Caco-2 (cell line): ENCODE measurements around the gene SPINK4. TPM values are rescaled to one million over a fixed set of nuclear protein-coding genes. Genes with fewer than 3 reads are reported as not detected.

ENCODE experiments used
- BruUV-seq: library from RNA; stranded (reverse); fragments of 400-500 nt; replicated peaks from 2 replicates; lab custom pipeline; 2021; lab: Mats Ljungman, UMichigan
- CTCF ChIA-PET: fragments of 300-600 bp; sonication (Branson Sonifier 250); formaldehyde crosslinking; loops from one replicate; lab custom pipeline; 2022; ENCODE audit warnings: antibody characterized with exemption; lab: Charles Lee
- POLR2A ChIA-PET: fragments of 300-600 bp; sonication (Branson Sonifier 250); formaldehyde crosslinking; loops from one replicate; lab custom pipeline; 2022; ENCODE audit warnings: antibody characterized with exemption; lab: Charles Lee
- DNase-seq, 2 experiments: peaks; one replicate each; pipeline versions ENCODE4 v3.0.0 to v3.0.0-alpha.2; 2020 to 2022
- H3K27me3 ChIP-seq: replicated peaks from 2 replicates; pipeline ENCODE4 v1.6.0; 2011; ENCODE audit warnings: low read length; ENCODE audit not compliant: control insufficient read depth, insufficient read depth
- H3K36me3 ChIP-seq: 2 replicates; pipeline ENCODE4 v1.5.1; 2011; ENCODE audit warnings: low read length; ENCODE audit not compliant: control insufficient read depth, insufficient read depth
- H3K4me1 ChIP-seq: fragments of 250-450 bp; sonication (Bioruptor Pico); 2 replicates; pipeline ENCODE4 v1.5.1; 2020; ENCODE audit warnings: mild to moderate bottlenecking
- H3K4me3 ChIP-seq: 2 replicates; pipeline ENCODE4 v1.5.1; 2011; ENCODE audit warnings: low read depth, mild to moderate bottlenecking, control low read depth, low read length
- H3K9me3 ChIP-seq: fragments of 250-450 bp; sonication (Bioruptor Pico); 2 replicates; pipeline ENCODE4 v1.5.1; 2020; ENCODE audit warnings: mild to moderate bottlenecking, moderate library complexity
- H3K27ac Mint-ChIP-seq: one replicate; pipeline ENCODE4 v1.8.0; 2022; ENCODE audit warnings: mixed read lengths; ENCODE audit not compliant: unreplicated experiment
- H3K27me3 Mint-ChIP-seq: one replicate; pipeline ENCODE4 v1.8.0; 2022; ENCODE audit warnings: mixed read lengths; ENCODE audit not compliant: insufficient read depth, unreplicated experiment
- H3K36me3 Mint-ChIP-seq: one replicate; pipeline ENCODE4 v1.8.0; 2022; ENCODE audit warnings: mild to moderate bottlenecking, mixed read lengths; ENCODE audit not compliant: insufficient read depth, unreplicated experiment
- H3K4me1 Mint-ChIP-seq: one replicate; pipeline ENCODE4 v1.8.0; 2022; ENCODE audit warnings: low read depth, mixed read lengths; ENCODE audit not compliant: unreplicated experiment
- H3K4me3 Mint-ChIP-seq: one replicate; pipeline ENCODE4 v1.8.0; 2022; ENCODE audit warnings: mild to moderate bottlenecking, moderate library complexity, mixed read lengths; ENCODE audit not compliant: unreplicated experiment
- H3K9me3 Mint-ChIP-seq: one replicate; pipeline ENCODE4 v1.8.0; 2022; ENCODE audit warnings: mixed read lengths; ENCODE audit not compliant: unreplicated experiment
- CTCF ChIP-seq, 2 experiments: fragments of 200-600 bp in 1 of 2; IDR thresholded peaks; 1 replicate in 1 of 2; 2 replicates in 1 of 2; pipeline versions ENCODE4 v1.5.1 to v1.8.0; 2011 to 2022; ENCODE audit warnings: antibody characterized with exemption in 1 of 2, control low read depth in 1 of 2, inconsistent platforms in 1 of 2, low read depth in 1 of 2, low read length in 1 of 2, mild to moderate bottlenecking in 1 of 2, moderate library complexity in 1 of 2; ENCODE audit not compliant: insufficient read depth in 1 of 2, severe bottlenecking in 1 of 2, unreplicated experiment in 1 of 2
- intact Hi-C: fragments of 100-400 bp; cut with micrococcal nuclease; formaldehyde crosslinking; loops from one replicate; pipeline ENCODE4 v1.10.0; 2022; ENCODE audit not compliant: unreplicated experiment
- total RNA-seq: library from RNA; stranded (reverse); gene quantifications from 2 replicates; pipeline ENCODE4 v1.2.3, GENCODE V29; 2022

SPINK4 gene
- total RNA-seq, 1 experiment from 2014 or later, result 2.1 TPM

GRCh38 chr9:33196736-33197135, 43.2 kb upstream of the SPINK4 start:
- Histone ChIP-seq H3K9me3 (no peaks in the 10 kb centered on the region), H3K4me1 (no peaks in the 10 kb centered on the region), H3K4me3 (no peak overlapping the region), H3K27me3 (no peaks in the 10 kb centered on the region), H3K36me3 (no peaks in the 10 kb centered on the region)
- intact Hi-C loops, result no loop called here
- Mint-ChIP-seq H3K4me1 (no peaks in the 10 kb centered on the region), H3K27ac (no peak overlapping the region), H3K36me3 (no peaks in the 10 kb centered on the region), H3K27me3 (no peaks in the 10 kb centered on the region), H3K9me3 (no peaks in the 10 kb centered on the region), H3K4me3 (no peak overlapping the region)
- ChIA-PET CTCF (no interaction called here), POLR2A (no interaction called here)
- no peak for TF ChIP-seq CTCF (IDR thresholded peaks at IDR 0.05; ENCODE audit: insufficient read depth in 1 of 2, low read depth in 1 of 2, low read length in 1 of 2, severe bottlenecking in 1 of 2, unreplicated experiment in 1 of 2)
- no peak for DNase-seq
- no TSS peak for BruUV-seq

- Histone ChIP-seq H3K9me3 (no peaks in the 10 kb centered on the region), H3K27me3 (no peaks in the 10 kb centered on the region), H3K4me1 (no peaks in the 10 kb centered on the region), H3K36me3 (no peaks in the 10 kb centered on the region), H3K4me3 (no peak overlapping the region)
- ChIA-PET CTCF (no interaction called here), POLR2A (no interaction called here)
- Mint-ChIP-seq H3K27me3 (no peaks in the 10 kb centered on the region), H3K36me3 (no peaks in the 10 kb centered on the region), H3K9me3 (no peaks in the 10 kb centered on the region), H3K27ac (no peak overlapping the region), H3K4me1 (no peaks in the 10 kb centered on the region), H3K4me3 (no peak overlapping the region)
- no peak for TF ChIP-seq CTCF (IDR thresholded peaks at IDR 0.05; ENCODE audit: insufficient read depth in 1 of 2, low read depth in 1 of 2, low read length in 1 of 2, severe bottlenecking in 1 of 2, unreplicated experiment in 1 of 2)
- no TSS peak for BruUV-seq
- no peak for DNase-seq
- intact Hi-C loops, result no loop called here
Measured at GRCh38 chr9:33197279-33198152, 42.5 kb upstream of the SPINK4 start.

- H3K4me3 Mint-ChIP-seq, result no peak overlapping the region
- Histone ChIP-seq H3K27me3 (no peaks in the 10 kb centered on the region), H3K4me3 (no peak overlapping the region), H3K9me3 (no peaks in the 10 kb centered on the region), H3K36me3 (no peaks in the 10 kb centered on the region), H3K4me1 (no peaks in the 10 kb centered on the region)
- ChIA-PET CTCF (no interaction called here), POLR2A (no interaction called here)
- H3K4me1 Mint-ChIP-seq, result no peaks in the 10 kb centered on the region
- H3K36me3 Mint-ChIP-seq, result no peaks in the 10 kb centered on the region
- no peak for DNase-seq
- TF ChIP-seq CTCF (IDR thresholded peaks at IDR 0.05; ENCODE audit: insufficient read depth in 1 of 2, low read depth in 1 of 2, low read length in 1 of 2, severe bottlenecking in 1 of 2, unreplicated experiment in 1 of 2), result no peak
- no peaks in the 10 kb centered on the region for H3K9me3 Mint-ChIP-seq
- H3K27me3 Mint-ChIP-seq, result no peaks in the 10 kb centered on the region
- intact Hi-C loops, result no loop called here
- BruUV-seq, result no TSS peak
- no peak overlapping the region for H3K27ac Mint-ChIP-seq
Measured at GRCh38 chr9:33198165-33198564, 41.8 kb upstream of the SPINK4 start.
